ENCODE measurements around the gene GATAD2B.
A peak's percentile ranks its signal among the peaks of the same experiment; 100 is the strongest.

Gene GATAD2B

GRCh38 chr1:153793261-153793972 is 129.4 kb downstream of the GATAD2B start:
- no peaks in the 10 kb centered on the region for H3K9me3 ChIP-seq (ENCODE audit: control insufficient read depth in 1 of 2, low read length in 2 of 2)
- H3K4me3 ChIP-seq (ENCODE audit: low read depth in 1 of 2, low read length in 2 of 2), result no peak overlapping the region
- H3K36me3 ChIP-seq (ENCODE audit: control insufficient read depth in 1 of 2, insufficient read depth in 2 of 2, low read length in 2 of 2), result no peaks in the 10 kb centered on the region
- no peak overlapping the region for H3K27ac ChIP-seq (ENCODE audit: low read depth, low read length)
- H3K9ac ChIP-seq (ENCODE audit: low read depth in 1 of 2, low read length in 2 of 2), result no peak overlapping the region
- H3K4me1 ChIP-seq (ENCODE audit: control insufficient read depth in 1 of 2, insufficient read depth in 2 of 2, low read length in 2 of 2), result peaks cover 15 to 20% of the 10 kb centered on the region in 2 donors
- H3K27me3 ChIP-seq (ENCODE audit: control insufficient read depth in 1 of 2, insufficient read depth in 2 of 2, low read length in 2 of 2), result no peaks in the 10 kb centered on the region

GRCh38 chr1:153792631-153793041 is 130.1 kb downstream of the GATAD2B start:
- Histone ChIP-seq H3K36me3 (ENCODE audit: control insufficient read depth in 1 of 2, insufficient read depth in 2 of 2, low read length in 2 of 2) (no peaks in the 10 kb centered on the region), H3K27ac (ENCODE audit: low read depth, low read length) (no peak overlapping the region), H3K4me3 (ENCODE audit: low read depth in 1 of 2, low read length in 2 of 2) (no peak overlapping the region), H3K9ac (ENCODE audit: low read depth in 1 of 2, low read length in 2 of 2) (no peak overlapping the region), H3K27me3 (ENCODE audit: control insufficient read depth in 1 of 2, insufficient read depth in 2 of 2, low read length in 2 of 2) (no peaks in the 10 kb centered on the region), H3K4me1 (ENCODE audit: control insufficient read depth in 1 of 2, insufficient read depth in 2 of 2, low read length in 2 of 2) (peaks cover 15 to 20% of the 10 kb centered on the region in 2 donors), H3K9me3 (ENCODE audit: control insufficient read depth in 1 of 2, low read length in 2 of 2) (no peaks in the 10 kb centered on the region)

GRCh38 chr1:153791648-153792253 is 131.0 kb downstream of the GATAD2B start:
- Histone ChIP-seq H3K4me3 (ENCODE audit: low read depth in 1 of 2, low read length in 2 of 2) (no peak overlapping the region), H3K9ac (ENCODE audit: low read depth in 1 of 2, low read length in 2 of 2) (no peak overlapping the region)

GRCh38 chr1:153790966-153791647 is 131.7 kb downstream of the GATAD2B start:
- Histone ChIP-seq H3K36me3 (ENCODE audit: control insufficient read depth in 1 of 2, insufficient read depth in 2 of 2, low read length in 2 of 2) (no peaks in the 10 kb centered on the region), H3K27me3 (ENCODE audit: control insufficient read depth in 1 of 2, insufficient read depth in 2 of 2, low read length in 2 of 2) (no peaks in the 10 kb centered on the region), H3K4me3 (ENCODE audit: low read depth in 1 of 2, low read length in 2 of 2) (peak overlapping the region; percentile 29 to 35), H3K9me3 (ENCODE audit: control insufficient read depth in 1 of 2, low read length in 2 of 2) (no peaks in the 10 kb centered on the region), H3K4me1 (ENCODE audit: control insufficient read depth in 1 of 2, insufficient read depth in 2 of 2, low read length in 2 of 2) (peaks cover 15 to 20% of the 10 kb centered on the region in 2 donors), H3K9ac (ENCODE audit: low read depth in 1 of 2, low read length in 2 of 2) (no peak overlapping the region), H3K27ac (ENCODE audit: low read depth, low read length) (peak overlapping the region; percentile 83)

More at GRCh38 chr1:153791648-153792253, 131.0 kb downstream of the GATAD2B start:
- Histone ChIP-seq H3K36me3 (ENCODE audit: control insufficient read depth in 1 of 2, insufficient read depth in 2 of 2, low read length in 2 of 2) (no peaks in the 10 kb centered on the region), H3K27ac (ENCODE audit: low read depth, low read length) (no peak overlapping the region), H3K4me1 (ENCODE audit: control insufficient read depth in 1 of 2, insufficient read depth in 2 of 2, low read length in 2 of 2) (peaks cover 15 to 20% of the 10 kb centered on the region in 2 donors), H3K27me3 (ENCODE audit: control insufficient read depth in 1 of 2, insufficient read depth in 2 of 2, low read length in 2 of 2) (no peaks in the 10 kb centered on the region), H3K9me3 (ENCODE audit: control insufficient read depth in 1 of 2, low read length in 2 of 2) (no peaks in the 10 kb centered on the region)

- Histone ChIP-seq H3K4me3 (ENCODE audit: low read depth in 1 of 2, low read length in 2 of 2) (peak overlapping the region; percentile 35 to 45), H3K9ac (ENCODE audit: low read depth in 1 of 2, low read length in 2 of 2) (peak overlapping the region; percentile 4 to 55)
These were observed 132.3 kb downstream of the GATAD2B start for GRCh38 chr1:153790313-153790965.

GRCh38 chr1:153789478-153790034 is 133.2 kb downstream of the GATAD2B start:
- H3K9ac ChIP-seq (ENCODE audit: low read depth in 1 of 2, low read length in 2 of 2), result peak overlapping the region; percentile 4 to 55
- no peaks in the 10 kb centered on the region for H3K27me3 ChIP-seq (ENCODE audit: control insufficient read depth in 1 of 2, insufficient read depth in 2 of 2, low read length in 2 of 2)
- peak overlapping the region; percentile 83 for H3K27ac ChIP-seq (ENCODE audit: low read depth, low read length)
- H3K9me3 ChIP-seq (ENCODE audit: control insufficient read depth in 1 of 2, low read length in 2 of 2), result no peaks in the 10 kb centered on the region
- peaks cover 15 to 20% of the 10 kb centered on the region in 2 donors for H3K4me1 ChIP-seq (ENCODE audit: control insufficient read depth in 1 of 2, insufficient read depth in 2 of 2, low read length in 2 of 2)
- no peaks in the 10 kb centered on the region for H3K36me3 ChIP-seq (ENCODE audit: control insufficient read depth in 1 of 2, insufficient read depth in 2 of 2, low read length in 2 of 2)
- H3K4me3 ChIP-seq (ENCODE audit: low read depth in 1 of 2, low read length in 2 of 2), result peak overlapping the region; percentile 41 to 45

More at GRCh38 chr1:153790313-153790965, 132.3 kb downstream of the GATAD2B start:
- Histone ChIP-seq H3K27me3 (ENCODE audit: control insufficient read depth in 1 of 2, insufficient read depth in 2 of 2, low read length in 2 of 2) (no peaks in the 10 kb centered on the region), H3K36me3 (ENCODE audit: control insufficient read depth in 1 of 2, insufficient read depth in 2 of 2, low read length in 2 of 2) (no peaks in the 10 kb centered on the region), H3K4me1 (ENCODE audit: control insufficient read depth in 1 of 2, insufficient read depth in 2 of 2, low read length in 2 of 2) (peaks cover 15 to 20% of the 10 kb centered on the region in 2 donors), H3K9me3 (ENCODE audit: control insufficient read depth in 1 of 2, low read length in 2 of 2) (no peaks in the 10 kb centered on the region), H3K27ac (ENCODE audit: low read depth, low read length) (peak overlapping the region; percentile 83)

- Histone ChIP-seq H3K27me3 (ENCODE audit: control insufficient read depth in 1 of 2, insufficient read depth in 2 of 2, low read length in 2 of 2) (no peaks in the 10 kb centered on the region), H3K27ac (ENCODE audit: low read depth, low read length) (no peak overlapping the region), H3K36me3 (ENCODE audit: control insufficient read depth in 1 of 2, insufficient read depth in 2 of 2, low read length in 2 of 2) (no peaks in the 10 kb centered on the region), H3K4me1 (ENCODE audit: control insufficient read depth in 1 of 2, insufficient read depth in 2 of 2, low read length in 2 of 2) (peaks cover 17 to 22% of the 10 kb centered on the region in 2 donors), H3K4me3 (ENCODE audit: low read depth in 1 of 2, low read length in 2 of 2) (no peak overlapping the region), H3K9ac (ENCODE audit: low read depth in 1 of 2, low read length in 2 of 2) (no peak overlapping the region), H3K9me3 (ENCODE audit: control insufficient read depth in 1 of 2, low read length in 2 of 2) (no peaks in the 10 kb centered on the region)
These were observed 136.6 kb downstream of the GATAD2B start for GRCh38 chr1:153786038-153786790.

GRCh38 chr1:153783233-153784190 is 139.3 kb downstream of the GATAD2B start:
- no peaks in the 10 kb centered on the region for H3K36me3 ChIP-seq (ENCODE audit: control insufficient read depth in 1 of 2, insufficient read depth in 2 of 2, low read length in 2 of 2)
- H3K9me3 ChIP-seq (ENCODE audit: control insufficient read depth in 1 of 2, low read length in 2 of 2), result no peaks in the 10 kb centered on the region
- H3K27ac ChIP-seq (ENCODE audit: low read depth, low read length), result peak overlapping the region; percentile 95
- H3K27me3 ChIP-seq (ENCODE audit: control insufficient read depth in 1 of 2, insufficient read depth in 2 of 2, low read length in 2 of 2), result no peaks in the 10 kb centered on the region
- peak overlapping the region; percentile 78 to 83 for H3K4me3 ChIP-seq (ENCODE audit: low read depth in 1 of 2, low read length in 2 of 2)
- H3K4me1 ChIP-seq (ENCODE audit: control insufficient read depth in 1 of 2, insufficient read depth in 2 of 2, low read length in 2 of 2), result peaks cover 15 to 26% of the 10 kb centered on the region in 2 donors
- peak overlapping the region; percentile 83 to 90 for H3K9ac ChIP-seq (ENCODE audit: low read depth in 1 of 2, low read length in 2 of 2)

Measured in duodenal mucosa (tissue), 2 donors.